Measurements from ENCODE around the gene MYBBP1A. TPM values are rescaled to one million over a fixed set of nuclear protein-coding genes. Genes with fewer than 3 reads are reported as not detected.

Gene MYBBP1A
- polyA plus RNA-seq, 2 of the 4 experiments (the other 2 are of a cell fraction) = 42.9 to 95.1 TPM

GRCh38 chr17:4573669-4574068 is 18.5 kb upstream of the MYBBP1A start:
- no peak overlapping the region for H3K4me3 ChIP-seq
- peak; percentile 28 to 59; a peak in 4 of 6 replicates for ATAC-seq
- ChIA-PET CTCF (interaction anchor here (1.0 to 2.9 kb wide), 5 partner anchors 8 to 52 kb away, joined by 3 to 20 read pairs (median 6); no protein-coding TSS in a partner anchor), POLR2A (no interaction called here)
- no peak overlapping the region for H3K27ac ChIP-seq
- DNase-seq (ENCODE audit: low read depth in 1 of 2, low spot score in 1 of 2) = peak; percentile 53 to 67
- H3K9me3 ChIP-seq = no peaks in the 10 kb centered on the region
- TF ChIP-seq MAX (IDR thresholded peaks at IDR 0.05) (peak; percentile 51), HOXB13 (CRISPR knock-in tag; IDR thresholded peaks at IDR 0.05; ENCODE audit: low read depth) (no peak), TP53 (CRISPR knock-in tag; IDR thresholded peaks at IDR 0.05) (no peak), BHLHE40 (IDR thresholded peaks at IDR 0.05; ENCODE audit: low read depth, low read length) (no peak), JUNB (IDR thresholded peaks at IDR 0.05) (no peak), FOSL2 (IDR thresholded peaks at IDR 0.05) (no peak), FOSL2 (CRISPR knock-in tag; IDR thresholded peaks at IDR 0.05) (peak; percentile 21; the same call in 1 of the 2 replicates)
- H3K4me1 ChIP-seq = peaks cover 6% of the 10 kb centered on the region; the same call in 1 of the 3 replicates
- WGBS (ENCODE audit: missing lambda C conversion rate) = 33% methylated on average over 7 of the region's 7 CpGs
- H3K4me2 ChIP-seq = no peak overlapping the region
- no peak for FAIRE-seq

GRCh38 chr17:4573115-4573514 is 17.9 kb upstream of the MYBBP1A start:
- ChIA-PET POLR2A (no interaction called here), CTCF (interaction anchor here (1.9 to 2.9 kb wide), 2 partner anchors 8 to 53 kb away, joined by 7 to 20 read pairs; no protein-coding TSS in a partner anchor)
- Histone ChIP-seq H3K4me2 (no peak overlapping the region), H3K27ac (no peak overlapping the region), H3K4me1 (peaks cover 6% of the 10 kb centered on the region; the same call in 1 of the 3 replicates), H3K9me3 (no peaks in the 10 kb centered on the region), H3K4me3 (no peak overlapping the region)
- 58% methylated on average over 4 of the region's 4 CpGs for WGBS (ENCODE audit: missing lambda C conversion rate)
- no peak for FAIRE-seq
- no peak for DNase-seq (ENCODE audit: low read depth in 1 of 2, low spot score in 1 of 2)
- no peak for ATAC-seq
- TF ChIP-seq BHLHE40 (IDR thresholded peaks at IDR 0.05; ENCODE audit: low read depth, low read length) (no peak), EHF (CRISPR knock-in tag; IDR thresholded peaks at IDR 0.05) (no peak), PBX3 (IDR thresholded peaks at IDR 0.05) (no peak), HOXB5 (CRISPR knock-in tag; IDR thresholded peaks at IDR 0.05) (no peak), FOSB (CRISPR knock-in tag; IDR thresholded peaks at IDR 0.05) (no peak), CBX2 (IDR thresholded peaks at IDR 0.05; ENCODE audit: borderline replicate concordance, low read depth) (no peak), BCL3 (IDR thresholded peaks at IDR 0.05) (no peak), EP300 (IDR thresholded peaks at IDR 0.05) (no peak), HEYL (CRISPR knock-in tag; IDR thresholded peaks at IDR 0.05) (no peak), EHMT2 (IDR thresholded peaks at IDR 0.05; ENCODE audit: low read depth) (no peak), ATOH8 (CRISPR knock-in tag; IDR thresholded peaks at IDR 0.05; ENCODE audit: low read depth) (no peak), SREBF2 (IDR thresholded peaks at IDR 0.05) (no peak), MAFK (IDR thresholded peaks at IDR 0.05; ENCODE audit: partially characterized antibody) (no peak), USF2 (IDR thresholded peaks at IDR 0.05) (no peak), TFCP2L1 (CRISPR knock-in tag; IDR thresholded peaks at IDR 0.05) (no peak), TP53 (CRISPR knock-in tag; IDR thresholded peaks at IDR 0.05) (no peak)

GRCh38 chr17:4572131-4572530 is 16.9 kb upstream of the MYBBP1A start:
- FAIRE-seq (peak; percentile 76), DNase-seq (ENCODE audit: low read depth in 1 of 2, low spot score in 1 of 2) (no peak), ATAC-seq (no peak)
- H3K27ac ChIP-seq = no peak overlapping the region
- no peak for TF ChIP-seq NFE2L2 (conservative IDR thresholded peaks at IDR 0.05; ENCODE audit: low read length)
- TF ChIP-seq CHD2 (IDR thresholded peaks at IDR 0.05; ENCODE audit: low read length, partially characterized antibody) = no peak
- no peak for TF ChIP-seq USF2 (IDR thresholded peaks at IDR 0.05)
- TF ChIP-seq ELK1 (IDR thresholded peaks at IDR 0.05; ENCODE audit: low read depth, low read length) = no peak
- H3K4me3 ChIP-seq = no peak overlapping the region
- H3K4me2 ChIP-seq = no peak overlapping the region
- peaks cover 6% of the 10 kb centered on the region; the same call in 1 of the 3 replicates for H3K4me1 ChIP-seq
- 43% methylated on average over 9 of the region's 9 CpGs for WGBS (ENCODE audit: missing lambda C conversion rate)
- no peaks in the 10 kb centered on the region for H3K9me3 ChIP-seq
- ChIA-PET POLR2A (no interaction called here), CTCF (interaction anchor here (0.6 to 2.4 kb wide), 4 partner anchors 11 to 1325 kb away, joined by 3 to 5 read pairs (median 4); partner anchors contain the start of gene GGT6)
